ENCODE measurements around the gene IGLL5.
"Not testable (repeated sequence)": the region's sequence is repeated elsewhere in the genome, so short reads cannot be mapped to it uniquely, and the experiment has no call there.

The IGLL5 gene

GRCh38 chr22:22922092-22922953 lies 34.7 kb downstream of the IGLL5 start:
- H3K4me1 ChIP-seq (ENCODE audit: control insufficient read depth, insufficient read depth, low read length, poor library complexity, severe bottlenecking); H3K27me3 ChIP-seq (replicated peaks; ENCODE audit: control insufficient read depth, insufficient read depth, low read length, poor library complexity, severe bottlenecking); DNase-seq; H3K27ac ChIP-seq (ENCODE audit: insufficient read depth, low read length, poor library complexity, severe bottlenecking); H3K4me3 ChIP-seq (ENCODE audit: insufficient read depth, low read depth, low read length, poor library complexity, severe bottlenecking); H3K9me3 ChIP-seq (ENCODE audit: control insufficient read depth, low read length); H3K36me3 ChIP-seq (ENCODE audit: control insufficient read depth, insufficient read depth, low read length): not testable (repeated sequence)

GRCh38 chr22:22922954-22923319 lies 35.3 kb downstream of the IGLL5 start:
- H3K27ac ChIP-seq (ENCODE audit: insufficient read depth, low read length, poor library complexity, severe bottlenecking), result no peak overlapping the region
- H3K4me3 ChIP-seq (ENCODE audit: insufficient read depth, low read depth, low read length, poor library complexity, severe bottlenecking), result no peak overlapping the region
- no peaks in the 10 kb centered on the region for H3K9me3 ChIP-seq (ENCODE audit: control insufficient read depth, low read length)
- H3K36me3 ChIP-seq (ENCODE audit: control insufficient read depth, insufficient read depth, low read length), result no peaks in the 10 kb centered on the region
- H3K4me1 ChIP-seq (ENCODE audit: control insufficient read depth, insufficient read depth, low read length, poor library complexity, severe bottlenecking), result peaks cover 3% of the 10 kb centered on the region
- no peaks in the 10 kb centered on the region for H3K27me3 ChIP-seq (replicated peaks; ENCODE audit: control insufficient read depth, insufficient read depth, low read length, poor library complexity, severe bottlenecking)
- DNase-seq, result no peak

GRCh38 chr22:22923379-22923778 lies 35.8 kb downstream of the IGLL5 start:
- H3K4me3 ChIP-seq (ENCODE audit: insufficient read depth, low read depth, low read length, poor library complexity, severe bottlenecking), result no peak overlapping the region
- DNase-seq, result no peak
- H3K36me3 ChIP-seq (ENCODE audit: control insufficient read depth, insufficient read depth, low read length), result no peaks in the 10 kb centered on the region
- no peaks in the 10 kb centered on the region for H3K27me3 ChIP-seq (replicated peaks; ENCODE audit: control insufficient read depth, insufficient read depth, low read length, poor library complexity, severe bottlenecking)
- H3K9me3 ChIP-seq (ENCODE audit: control insufficient read depth, low read length), result no peaks in the 10 kb centered on the region
- H3K27ac ChIP-seq (ENCODE audit: insufficient read depth, low read length, poor library complexity, severe bottlenecking), result no peak overlapping the region
- peaks cover 6% of the 10 kb centered on the region for H3K4me1 ChIP-seq (ENCODE audit: control insufficient read depth, insufficient read depth, low read length, poor library complexity, severe bottlenecking)

GRCh38 chr22:22923930-22924329 lies 36.3 kb downstream of the IGLL5 start:
- DNase-seq, result no peak
- H3K27ac ChIP-seq (ENCODE audit: insufficient read depth, low read length, poor library complexity, severe bottlenecking), result no peak overlapping the region
- H3K4me3 ChIP-seq (ENCODE audit: insufficient read depth, low read depth, low read length, poor library complexity, severe bottlenecking), result no peak overlapping the region
- H3K27me3 ChIP-seq (replicated peaks; ENCODE audit: control insufficient read depth, insufficient read depth, low read length, poor library complexity, severe bottlenecking), result no peaks in the 10 kb centered on the region
- H3K4me1 ChIP-seq (ENCODE audit: control insufficient read depth, insufficient read depth, low read length, poor library complexity, severe bottlenecking), result peaks cover 12% of the 10 kb centered on the region
- H3K9me3 ChIP-seq (ENCODE audit: control insufficient read depth, low read length), result no peaks in the 10 kb centered on the region
- no peaks in the 10 kb centered on the region for H3K36me3 ChIP-seq (ENCODE audit: control insufficient read depth, insufficient read depth, low read length)

GRCh38 chr22:22924369-22925145 lies 36.9 kb downstream of the IGLL5 start:
- no peaks in the 10 kb centered on the region for H3K27me3 ChIP-seq (replicated peaks; ENCODE audit: control insufficient read depth, insufficient read depth, low read length, poor library complexity, severe bottlenecking)
- no peak for DNase-seq
- no peak overlapping the region for H3K27ac ChIP-seq (ENCODE audit: insufficient read depth, low read length, poor library complexity, severe bottlenecking)

GRCh38 chr22:22925146-22925804 lies 37.7 kb downstream of the IGLL5 start:
- no peaks in the 10 kb centered on the region for H3K36me3 ChIP-seq (ENCODE audit: control insufficient read depth, insufficient read depth, low read length)
- H3K27me3 ChIP-seq (replicated peaks; ENCODE audit: control insufficient read depth, insufficient read depth, low read length, poor library complexity, severe bottlenecking), result no peaks in the 10 kb centered on the region
- no peak overlapping the region for H3K27ac ChIP-seq (ENCODE audit: insufficient read depth, low read length, poor library complexity, severe bottlenecking)
- no peak overlapping the region for H3K4me3 ChIP-seq (ENCODE audit: insufficient read depth, low read depth, low read length, poor library complexity, severe bottlenecking)
- no peak for DNase-seq
- H3K4me1 ChIP-seq (ENCODE audit: control insufficient read depth, insufficient read depth, low read length, poor library complexity, severe bottlenecking), result peaks cover 15% of the 10 kb centered on the region
- no peaks in the 10 kb centered on the region for H3K9me3 ChIP-seq (ENCODE audit: control insufficient read depth, low read length)

More at GRCh38 chr22:22924369-22925145, 36.9 kb downstream of the IGLL5 start:
- Histone ChIP-seq H3K9me3 (ENCODE audit: control insufficient read depth, low read length) (no peaks in the 10 kb centered on the region), H3K4me1 (ENCODE audit: control insufficient read depth, insufficient read depth, low read length, poor library complexity, severe bottlenecking) (peaks cover 15% of the 10 kb centered on the region), H3K36me3 (ENCODE audit: control insufficient read depth, insufficient read depth, low read length) (no peaks in the 10 kb centered on the region), H3K4me3 (ENCODE audit: insufficient read depth, low read depth, low read length, poor library complexity, severe bottlenecking) (no peak overlapping the region)

GRCh38 chr22:22925805-22926369 lies 38.3 kb downstream of the IGLL5 start:
- Histone ChIP-seq H3K9me3 (ENCODE audit: control insufficient read depth, low read length) (no peaks in the 10 kb centered on the region), H3K27me3 (replicated peaks; ENCODE audit: control insufficient read depth, insufficient read depth, low read length, poor library complexity, severe bottlenecking) (no peaks in the 10 kb centered on the region), H3K36me3 (ENCODE audit: control insufficient read depth, insufficient read depth, low read length) (no peaks in the 10 kb centered on the region), H3K4me1 (ENCODE audit: control insufficient read depth, insufficient read depth, low read length, poor library complexity, severe bottlenecking) (peaks cover 15% of the 10 kb centered on the region), H3K4me3 (ENCODE audit: insufficient read depth, low read depth, low read length, poor library complexity, severe bottlenecking) (no peak overlapping the region), H3K27ac (ENCODE audit: insufficient read depth, low read length, poor library complexity, severe bottlenecking) (no peak overlapping the region)
- DNase-seq, result no peak

GRCh38 chr22:22926370-22927195 lies 39.0 kb downstream of the IGLL5 start:
- peaks cover 15% of the 10 kb centered on the region for H3K4me1 ChIP-seq (ENCODE audit: control insufficient read depth, insufficient read depth, low read length, poor library complexity, severe bottlenecking)

GRCh38 chr22:22927196-22927887 lies 39.7 kb downstream of the IGLL5 start:
- Histone ChIP-seq H3K36me3 (ENCODE audit: control insufficient read depth, insufficient read depth, low read length) (no peaks in the 10 kb centered on the region), H3K4me1 (ENCODE audit: control insufficient read depth, insufficient read depth, low read length, poor library complexity, severe bottlenecking) (peaks cover 15% of the 10 kb centered on the region)
- no peak for DNase-seq

More at GRCh38 chr22:22926370-22927195, 39.0 kb downstream of the IGLL5 start:
- no peaks in the 10 kb centered on the region for H3K27me3 ChIP-seq (replicated peaks; ENCODE audit: control insufficient read depth, insufficient read depth, low read length, poor library complexity, severe bottlenecking)
- no peak overlapping the region for H3K27ac ChIP-seq (ENCODE audit: insufficient read depth, low read length, poor library complexity, severe bottlenecking)
- H3K9me3 ChIP-seq (ENCODE audit: control insufficient read depth, low read length), result no peaks in the 10 kb centered on the region
- H3K36me3 ChIP-seq (ENCODE audit: control insufficient read depth, insufficient read depth, low read length), result no peaks in the 10 kb centered on the region
- no peak overlapping the region for H3K4me3 ChIP-seq (ENCODE audit: insufficient read depth, low read depth, low read length, poor library complexity, severe bottlenecking)
- DNase-seq, result no peak

More at GRCh38 chr22:22927196-22927887, 39.7 kb downstream of the IGLL5 start:
- Histone ChIP-seq H3K27ac (ENCODE audit: insufficient read depth, low read length, poor library complexity, severe bottlenecking) (no peak overlapping the region), H3K27me3 (replicated peaks; ENCODE audit: control insufficient read depth, insufficient read depth, low read length, poor library complexity, severe bottlenecking) (no peaks in the 10 kb centered on the region), H3K9me3 (ENCODE audit: control insufficient read depth, low read length) (no peaks in the 10 kb centered on the region), H3K4me3 (ENCODE audit: insufficient read depth, low read depth, low read length, poor library complexity, severe bottlenecking) (no peak overlapping the region)
